Activated T-cell treated with anti-CD3 and anti-CD28 coated beads for 48 hours (primary cell): ENCODE data around the gene KCNQ1.

Source experiments
- DNase-seq: peaks from one replicate; pipeline ENCODE4 v3.0.0-alpha.2; 2020; ENCODE audit warnings: low read depth

The KCNQ1 gene

GRCh38 chr11:2747248-2748027 lies 302.6 kb downstream of the KCNQ1 start:
- DNase-seq: no peak

DNA sequence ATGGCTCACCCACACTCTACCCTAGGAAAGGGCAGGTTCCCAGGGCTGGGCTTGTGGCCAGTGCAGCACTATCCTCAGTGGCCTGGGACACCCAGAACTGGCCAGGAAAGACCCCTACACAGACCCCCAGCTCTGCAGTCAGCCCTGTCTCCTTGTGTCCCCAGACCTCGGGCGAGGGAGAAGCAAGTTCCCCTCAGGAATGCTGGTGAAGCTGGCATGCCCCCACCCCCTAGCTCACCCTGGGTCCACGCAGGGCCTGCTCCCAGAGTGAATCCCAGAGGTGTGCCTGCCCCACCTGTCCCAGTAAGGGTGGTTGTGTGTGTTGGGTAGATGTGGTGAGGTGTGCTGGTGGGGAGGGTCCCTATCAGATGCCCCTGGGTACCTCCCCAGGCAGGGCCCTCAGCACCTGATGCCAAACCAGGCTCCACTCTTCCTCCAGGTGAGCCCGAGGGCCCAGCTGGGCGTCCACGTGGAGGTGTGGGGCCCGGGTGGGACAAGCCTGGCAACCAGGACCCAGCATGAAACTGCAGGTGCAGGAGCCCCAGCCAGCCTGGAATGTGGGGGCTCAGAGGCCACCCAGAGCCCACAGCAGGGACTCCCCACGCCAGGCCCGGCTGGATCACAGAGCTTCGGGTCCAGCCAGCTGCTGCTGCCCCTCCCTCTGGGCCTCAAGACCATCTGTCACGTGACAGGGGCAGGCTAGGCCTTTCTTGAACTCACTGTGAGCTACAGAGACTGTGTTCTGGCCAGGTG lies 303.4 kb downstream of the KCNQ1 start:
- DNase-seq: no peak

DNA sequence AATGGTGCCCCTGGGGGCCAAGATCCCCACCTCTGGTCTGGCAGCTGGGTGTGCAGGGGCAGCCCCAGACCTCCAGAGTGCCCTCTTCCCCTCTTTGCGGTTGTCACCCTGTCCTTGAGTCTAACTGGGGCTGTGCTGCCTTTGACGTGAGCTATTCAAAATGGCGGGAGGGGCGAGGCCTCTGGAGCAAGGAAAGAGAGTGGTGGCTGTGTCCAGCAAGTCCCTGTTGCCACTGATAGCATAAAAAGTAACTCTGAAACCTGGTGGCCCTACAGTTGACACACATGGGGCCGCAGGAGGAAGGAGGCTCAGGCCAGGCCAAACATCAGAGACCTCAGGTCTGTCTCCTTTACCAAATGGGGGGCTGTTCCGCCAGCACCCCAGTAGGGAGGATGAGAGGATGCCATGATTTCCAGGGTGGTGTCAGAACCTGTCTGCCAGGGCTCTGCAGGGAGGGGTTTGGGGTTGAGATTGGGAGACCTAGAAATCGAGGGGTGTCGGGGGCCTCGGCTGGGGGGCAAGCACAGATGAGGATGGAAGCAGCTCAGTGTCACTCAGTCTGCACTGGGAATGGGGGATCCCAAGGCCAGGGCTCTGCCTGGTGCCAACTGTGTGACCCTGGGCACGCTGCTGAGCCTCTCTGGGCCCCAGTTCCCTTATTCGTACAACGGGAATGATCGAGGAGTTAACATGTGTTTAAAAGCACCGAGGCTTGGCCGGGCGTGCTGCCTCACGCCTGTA lies 304.2 kb downstream of the KCNQ1 start:
- DNase-seq: no peak

DNA sequence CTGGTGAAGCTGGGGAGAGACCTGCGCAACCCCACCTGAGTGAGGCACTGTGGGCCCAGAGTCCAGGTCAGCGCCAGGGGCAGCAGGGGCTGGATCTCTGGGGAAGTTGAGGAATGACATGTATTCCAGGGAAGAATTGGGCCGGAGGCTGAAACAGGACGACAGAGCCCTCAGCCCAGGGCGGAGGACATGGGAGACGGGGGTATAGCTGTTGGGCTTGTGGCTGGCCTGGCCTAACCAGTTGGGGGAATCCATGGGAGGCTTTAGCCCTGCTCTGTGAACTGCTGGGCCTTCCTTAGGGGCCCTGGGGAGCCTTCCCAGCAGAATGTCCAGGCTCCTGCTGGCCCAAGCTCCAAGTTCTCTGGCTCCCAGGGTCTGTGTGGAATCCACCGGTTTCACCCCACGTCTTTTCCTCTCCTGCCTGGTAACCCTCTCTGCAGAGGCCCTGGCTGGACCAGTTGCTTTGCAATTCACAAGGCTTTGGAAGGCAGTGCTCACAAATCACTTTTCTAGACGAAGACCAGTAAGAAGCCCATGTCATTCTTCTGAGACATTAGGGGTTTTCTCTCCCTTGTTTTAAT lies 305.4 kb downstream of the KCNQ1 start:
- no peak for DNase-seq

DNA sequence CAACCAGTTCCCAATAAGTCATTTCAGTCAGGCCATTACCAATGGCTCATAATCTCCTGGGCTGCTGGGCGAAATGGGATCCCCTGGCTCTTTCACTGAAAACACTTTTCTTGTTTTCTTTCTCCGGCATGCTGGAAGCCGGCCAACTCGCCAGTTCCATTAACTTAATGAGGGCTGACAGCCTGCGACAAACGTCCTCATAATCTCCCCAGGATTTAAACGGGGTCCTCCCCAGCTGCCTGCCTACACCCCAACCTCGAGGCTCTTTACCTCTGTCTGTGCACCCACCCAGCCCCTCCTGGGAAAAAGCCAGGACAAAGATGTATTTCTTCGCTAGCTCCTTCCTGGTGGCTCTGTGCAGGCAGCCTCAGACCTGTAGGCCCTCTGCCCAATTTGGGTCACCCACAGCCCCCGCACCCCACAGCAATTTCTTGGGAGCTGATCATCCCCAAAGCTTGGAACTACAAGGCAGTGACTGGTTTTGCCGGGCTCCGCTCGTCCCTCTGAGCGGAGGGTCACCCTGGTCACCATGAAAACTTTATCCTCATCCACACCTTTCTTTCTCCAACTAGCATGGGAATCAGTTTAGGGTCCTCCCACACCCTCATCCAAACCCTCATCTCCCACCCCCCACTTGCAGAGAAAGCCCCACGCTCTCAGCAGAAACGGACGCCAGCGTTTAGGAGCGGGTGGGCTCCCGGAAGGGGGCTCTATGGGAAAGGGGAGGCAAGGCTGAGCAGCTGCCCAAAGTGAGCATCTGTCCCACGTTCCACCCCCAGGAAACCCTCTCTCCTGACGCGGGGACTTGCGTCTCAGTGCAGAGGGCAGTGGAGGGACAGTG lies 306.1 kb downstream of the KCNQ1 start:
- DNase-seq: no peak

DNA sequence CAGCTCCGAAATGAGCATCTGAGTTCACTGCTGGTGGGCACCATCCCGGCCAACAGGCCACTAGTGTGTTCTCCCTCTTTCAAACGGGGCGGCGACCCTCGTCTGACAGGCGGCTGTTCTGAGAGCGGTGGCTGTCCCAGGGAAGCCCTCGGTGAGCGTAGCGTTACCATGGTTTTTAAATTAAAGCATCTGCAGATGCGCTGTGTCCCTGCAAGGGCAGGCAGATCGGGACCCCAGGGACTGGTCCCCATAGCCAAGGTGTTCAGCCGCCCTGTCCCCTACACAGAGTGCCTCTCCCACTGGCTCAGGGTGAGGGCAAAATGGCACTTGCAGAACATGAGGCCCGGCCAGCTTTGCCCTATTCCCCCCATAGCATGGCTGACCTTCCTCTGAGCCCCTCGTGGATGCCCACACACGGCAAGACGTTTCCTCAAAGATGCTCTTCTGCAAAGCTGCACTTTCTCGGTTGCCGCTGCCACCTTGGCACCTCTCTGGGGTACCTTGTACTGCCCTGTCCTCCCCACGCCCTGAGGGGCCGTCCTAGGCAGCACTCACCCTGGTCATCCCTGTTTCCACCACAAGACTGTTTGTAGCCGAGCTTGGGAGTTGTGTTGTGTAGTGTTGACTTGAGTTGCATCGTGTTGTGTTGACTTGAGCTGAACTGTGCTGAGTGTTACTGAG lies 306.9 kb downstream of the KCNQ1 start:
- no peak for DNase-seq

DNA sequence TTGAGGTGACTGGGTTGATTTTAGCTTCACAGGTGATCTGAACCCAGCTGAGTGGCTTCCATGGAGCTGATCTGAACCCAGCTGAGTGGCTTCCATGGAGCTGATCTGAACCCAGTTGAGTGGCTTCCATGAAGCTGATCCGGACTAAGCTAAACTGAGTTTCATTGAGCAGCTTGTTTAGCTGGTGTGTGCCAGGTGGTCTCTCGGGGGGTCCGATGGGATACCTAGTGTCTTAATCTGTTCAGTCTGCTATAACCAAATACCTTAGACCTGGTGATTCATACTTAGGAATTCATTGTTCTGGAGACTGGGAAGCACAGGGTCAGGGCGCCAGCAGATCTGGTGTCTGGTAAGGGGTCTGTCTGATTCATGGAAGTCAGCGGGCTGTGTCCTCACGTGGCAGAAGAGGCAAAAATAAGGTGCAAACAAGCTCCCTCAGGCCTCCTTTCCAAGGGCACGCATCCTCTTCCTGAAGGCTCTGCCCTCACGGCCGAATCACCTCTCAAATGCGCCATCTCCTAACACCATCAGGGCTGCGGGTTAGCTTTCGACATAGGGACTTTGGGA lies 307.5 kb downstream of the KCNQ1 start:
- DNase-seq: no peak

DNA sequence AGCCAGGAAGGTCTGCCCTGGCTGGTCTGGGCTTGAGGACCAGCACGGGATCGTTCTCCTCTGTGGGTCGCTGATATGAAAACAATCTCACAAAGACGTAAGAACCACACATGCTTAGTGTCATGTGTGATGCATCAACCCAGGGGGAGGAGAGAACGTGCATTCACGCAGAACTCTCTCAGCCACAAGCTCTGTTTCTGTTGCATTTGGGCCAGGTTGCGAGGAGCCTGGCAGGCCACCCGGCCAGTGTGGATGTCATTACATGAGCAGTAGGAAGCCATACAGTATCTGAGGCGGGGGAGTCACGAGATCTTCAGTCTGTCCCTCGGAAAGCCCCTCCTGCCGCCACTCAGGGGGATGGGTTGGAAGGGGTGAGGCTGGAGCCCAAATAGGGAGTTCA lies 308.1 kb downstream of the KCNQ1 start:
- DNase-seq: no peak

DNA sequence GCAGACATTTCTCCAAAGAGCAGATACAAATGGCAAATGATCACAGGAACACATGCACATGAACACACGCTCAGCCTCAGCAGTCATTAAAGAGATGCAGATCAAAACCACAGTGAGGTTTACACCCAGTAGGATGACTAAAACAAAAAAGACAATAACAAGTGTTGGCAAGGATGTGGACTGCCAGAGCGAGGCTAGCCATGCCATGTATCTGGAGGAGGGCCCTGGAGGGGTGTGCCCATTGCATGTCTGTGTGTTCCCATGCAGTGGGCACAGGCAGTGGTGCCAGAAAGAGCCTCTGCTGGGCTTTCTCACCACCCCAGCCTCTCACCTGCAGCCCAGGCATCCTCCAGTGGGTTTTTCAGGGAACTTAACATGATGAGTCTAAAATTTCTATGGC lies 309.2 kb downstream of the KCNQ1 start:
- DNase-seq: no peak

GRCh38 chr11:2755071-2755470 lies 310.3 kb downstream of the KCNQ1 start:
- no peak for DNase-seq

GRCh38 chr11:2758751-2759150 lies 313.9 kb downstream of the KCNQ1 start:
- DNase-seq: no peak

- DNase-seq: no peak
Observed at GRCh38 chr11:2759228-2760195, 314.7 kb downstream of the KCNQ1 start.

DNA sequence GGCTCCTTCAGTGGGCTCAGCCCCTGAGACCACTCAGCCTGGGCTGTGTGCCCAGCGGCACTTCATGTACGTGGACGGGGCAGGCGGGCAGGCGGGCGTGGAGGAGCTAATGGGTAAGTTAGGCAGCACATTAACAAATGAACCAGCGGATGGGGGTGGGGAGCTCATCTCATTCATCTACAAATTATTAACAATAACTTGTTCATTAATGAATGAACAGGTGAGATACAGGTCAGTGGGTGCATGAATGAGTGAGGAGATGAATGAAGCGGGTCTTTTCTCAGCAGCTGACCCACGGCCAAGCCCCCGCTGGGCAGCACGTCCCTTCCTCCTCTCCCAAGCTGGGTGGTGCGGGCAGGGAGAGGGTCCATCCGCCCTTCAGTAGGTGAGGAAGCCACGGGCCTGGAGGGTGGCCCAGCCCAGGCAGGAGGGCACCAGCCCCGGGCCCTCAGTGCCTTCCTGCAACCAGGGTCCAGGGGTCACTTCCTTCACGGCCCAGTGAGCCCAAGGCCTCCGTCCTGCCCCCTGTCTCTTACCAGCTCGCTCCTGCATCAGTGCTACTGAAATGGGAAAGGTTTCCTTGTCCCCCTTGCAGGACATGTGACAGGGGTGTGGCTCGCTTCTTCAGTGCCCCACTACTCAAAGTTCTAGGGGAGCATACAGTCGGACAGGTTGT lies 315.5 kb downstream of the KCNQ1 start:
- no peak for DNase-seq

- no peak for DNase-seq
Observed at GRCh38 chr11:2761131-2762030, 316.6 kb downstream of the KCNQ1 start.

DNA sequence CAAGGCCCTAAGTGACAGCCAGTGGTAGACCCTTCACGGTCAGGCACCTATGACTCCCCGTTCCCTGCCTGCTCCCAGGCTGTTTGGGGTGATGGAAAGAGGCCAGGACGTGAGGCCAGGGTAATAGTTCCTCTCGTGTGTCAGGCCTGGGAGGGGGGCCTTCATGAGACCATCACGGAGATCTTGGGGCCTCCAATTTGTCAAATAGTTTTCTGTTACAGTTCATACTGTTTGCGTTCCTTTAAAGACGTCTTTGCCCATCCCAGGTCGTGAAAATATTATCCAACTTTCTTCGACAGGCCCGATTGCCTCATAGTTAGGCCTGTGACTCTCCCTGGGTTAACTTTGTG lies 317.2 kb downstream of the KCNQ1 start:
- no peak for DNase-seq

GRCh38 chr11:2762451-2762850 lies 317.6 kb downstream of the KCNQ1 start:
- DNase-seq: no peak

GRCh38 chr11:2763984-2764383 lies 319.2 kb downstream of the KCNQ1 start:
- DNase-seq: no peak

GRCh38 chr11:2765491-2765890 lies 320.7 kb downstream of the KCNQ1 start:
- no peak for DNase-seq
